ENCODE results near the gene HAPSTR1. TPM values are rescaled to one million over a fixed set of nuclear protein-coding genes. Genes with fewer than 3 reads are reported as not detected.

Gene HAPSTR1
- polyA plus RNA-seq, 1 experiment, result 11.9 TPM

DNA sequence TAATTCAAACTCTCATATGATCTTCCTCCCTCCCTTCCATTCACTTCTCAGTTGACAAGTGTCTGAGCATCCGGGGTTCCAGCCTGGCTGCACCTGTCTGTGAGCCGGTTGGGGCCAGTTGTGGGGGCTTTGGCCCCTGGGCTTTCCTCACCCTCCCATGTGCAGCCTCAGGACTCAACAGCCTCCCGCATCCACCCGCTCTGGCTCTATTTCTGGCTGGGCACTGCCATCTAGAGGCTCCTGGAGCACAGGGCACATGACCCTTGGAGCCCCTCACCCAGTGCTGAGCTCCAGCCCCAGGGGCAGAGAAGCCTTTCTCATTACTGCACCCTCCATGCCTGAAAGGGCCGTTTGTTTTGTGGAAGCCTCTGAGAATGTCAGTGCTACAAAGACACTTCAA lies 43.3 kb downstream of the HAPSTR1 start:
- Histone ChIP-seq H3K36me3 (ENCODE audit: control insufficient read depth, insufficient read depth, low read length) (no peaks in the 10 kb centered on the region), H3K4me3 (ENCODE audit: low read depth, low read length) (no peak overlapping the region), H3K27me3 (ENCODE audit: control insufficient read depth, insufficient read depth, low read length) (no peaks in the 10 kb centered on the region; the same call in 1 of the 2 replicates)
- CTCF ChIA-PET, result interaction anchor here (0.9 to 6.7 kb wide), 8 partner anchors 10 to 185 kb away, joined by 3 to 33 read pairs (median 4); no protein-coding TSS in a partner anchor
- TF ChIP-seq CTCF (IDR thresholded peaks at IDR 0.05; ENCODE audit: insufficient read depth, low read depth, low read length), result peak; percentile 63
- POLR2A ChIA-PET, result no interaction called here
- DNase-seq (ENCODE audit: low read depth), result no peak

DNA sequence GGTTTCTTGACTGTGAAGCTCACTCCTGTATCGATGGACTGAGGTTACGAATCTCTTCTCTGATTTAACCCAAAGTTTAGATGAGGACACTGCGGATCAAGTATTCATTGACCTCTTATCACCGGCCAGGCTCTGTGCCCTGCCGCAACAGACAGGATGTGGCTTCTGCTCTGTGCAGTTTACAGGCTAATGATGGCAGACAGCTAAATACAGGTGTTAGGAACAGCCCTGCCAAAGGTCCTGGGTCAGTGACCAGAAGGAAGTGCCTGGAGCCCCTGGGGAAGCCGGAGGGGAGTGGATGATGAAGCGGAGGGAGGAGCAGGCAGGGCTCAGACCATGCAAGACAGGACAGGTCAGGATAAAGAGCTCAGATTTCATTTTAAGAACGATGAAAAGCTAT lies 44.4 kb downstream of the HAPSTR1 start:
- ChIA-PET POLR2A (interaction anchor here (0.6 kb wide), 1 partner anchor 1440 kb away, joined by 3 read pairs; no protein-coding TSS in a partner anchor), CTCF (interaction anchor here (0.6 to 6.7 kb wide), 4 partner anchors 10 to 1374 kb away, joined by 3 to 33 read pairs (median 4); no protein-coding TSS in a partner anchor)
- no peak for DNase-seq (ENCODE audit: low read depth)
- Histone ChIP-seq H3K36me3 (ENCODE audit: control insufficient read depth, insufficient read depth, low read length) (no peaks in the 10 kb centered on the region), H3K4me3 (ENCODE audit: low read depth, low read length) (no peak overlapping the region), H3K27me3 (ENCODE audit: control insufficient read depth, insufficient read depth, low read length) (no peaks in the 10 kb centered on the region; the same call in 1 of the 2 replicates)
- TF ChIP-seq CTCF (IDR thresholded peaks at IDR 0.05; ENCODE audit: insufficient read depth, low read depth, low read length), result no peak

- ChIA-PET POLR2A (no interaction called here), CTCF (interaction anchor here (0.6 to 6.7 kb wide), 4 partner anchors 9 to 1373 kb away, joined by 3 to 33 read pairs (median 4); no protein-coding TSS in a partner anchor)
- H3K4me3 ChIP-seq (ENCODE audit: low read depth, low read length), result no peak overlapping the region
- DNase-seq (ENCODE audit: low read depth), result no peak
- H3K27me3 ChIP-seq (ENCODE audit: control insufficient read depth, insufficient read depth, low read length), result no peaks in the 10 kb centered on the region; the same call in 1 of the 2 replicates
- no peaks in the 10 kb centered on the region for H3K36me3 ChIP-seq (ENCODE audit: control insufficient read depth, insufficient read depth, low read length)
- no peak for TF ChIP-seq CTCF (IDR thresholded peaks at IDR 0.05; ENCODE audit: insufficient read depth, low read depth, low read length)
Measured at GRCh38 chr16:9136596-9136995, 45.2 kb downstream of the HAPSTR1 start.

GRCh38 chr16:9138021-9138680 lies 46.7 kb downstream of the HAPSTR1 start:
- H3K27me3 ChIP-seq (ENCODE audit: control insufficient read depth, insufficient read depth, low read length), result no peaks in the 10 kb centered on the region; the same call in 1 of the 2 replicates
- H3K36me3 ChIP-seq (ENCODE audit: control insufficient read depth, insufficient read depth, low read length), result no peaks in the 10 kb centered on the region
- no peak for DNase-seq (ENCODE audit: low read depth)
- CTCF ChIA-PET, result interaction anchor here (0.7 to 6.7 kb wide), 17 partner anchors 11 to 1795 kb away, joined by 3 to 33 read pairs (median 4); partner anchors contain the start of gene GRIN2A
- TF ChIP-seq CTCF (IDR thresholded peaks at IDR 0.05; ENCODE audit: insufficient read depth, low read depth, low read length), result no peak
- POLR2A ChIA-PET, result no interaction called here
- no peak overlapping the region for H3K4me3 ChIP-seq (ENCODE audit: low read depth, low read length)

GRCh38 chr16:9138731-9139501 lies 47.5 kb downstream of the HAPSTR1 start:
- no peaks in the 10 kb centered on the region; the same call in 1 of the 2 replicates for H3K27me3 ChIP-seq (ENCODE audit: control insufficient read depth, insufficient read depth, low read length)
- DNase-seq (ENCODE audit: low read depth), result no peak
- no peaks in the 10 kb centered on the region for H3K36me3 ChIP-seq (ENCODE audit: control insufficient read depth, insufficient read depth, low read length)
- POLR2A ChIA-PET, result interaction anchor here (0.6 kb wide), 1 partner anchor 39 kb away, joined by 3 read pairs; no protein-coding TSS in a partner anchor
- peak; percentile 99 for TF ChIP-seq CTCF (IDR thresholded peaks at IDR 0.05; ENCODE audit: insufficient read depth, low read depth, low read length)
- CTCF ChIA-PET, result interaction anchor here (0.6 to 6.7 kb wide), 27 partner anchors 10 to 1794 kb away, joined by 3 to 33 read pairs (median 3); partner anchors contain the start of gene GRIN2A
- 0 out of 2 replicates have a peak overlapping the region, but pooled peaks have one; percentile 9 for H3K4me3 ChIP-seq (ENCODE audit: low read depth, low read length)
